Endothelial cell of umbilical vein (primary cell): ENCODE measurements around the gene ALK.

Experiments
- CTCF ChIP-seq, 2 donors: IDR thresholded peaks; 1 replicate in 1 of 2; 2 replicates in 1 of 2; pipeline ENCODE4 v1.5.1; 2011; ENCODE audit warnings: low read length in 2 of 2, mild to moderate bottlenecking in 2 of 2, moderate library complexity in 2 of 2, control low read depth in 1 of 2, inconsistent platforms in 1 of 2, low read depth in 1 of 2; ENCODE audit not compliant: insufficient read depth in 1 of 2; ENCODE audit errors: extremely low read depth in 1 of 2
- EZH2 ChIP-seq: IDR thresholded peaks from 2 replicates; pipeline ENCODE4 v1.6.1; 2012; ENCODE audit warnings: borderline replicate concordance, low read depth, mild to moderate bottlenecking, moderate library complexity, low read length, inconsistent platforms; ENCODE audit not compliant: severe bottlenecking
- FOS ChIP-seq: IDR thresholded peaks from 2 replicates; pipeline ENCODE4 v1.6.1; 2011; ENCODE audit warnings: mild to moderate bottlenecking, low read length, moderate library complexity, borderline replicate concordance; ENCODE audit not compliant: insufficient read depth
- POLR2A ChIP-seq: IDR thresholded peaks from 2 replicates; pipeline ENCODE4 v1.6.1; 2012; ENCODE audit warnings: low read depth, mild to moderate bottlenecking, control low read depth, low read length
- POLR2AphosphoS5 ChIP-seq: IDR thresholded peaks from 2 replicates; pipeline ENCODE4 v1.6.1; 2012; ENCODE audit warnings: low read depth, mild to moderate bottlenecking, control low read depth, low read length, moderate library complexity; ENCODE audit not compliant: insufficient read depth
- TF ChIP-seq, protein P1 (sequence below): IDR thresholded peaks from 2 replicates; pipeline ENCODE4 v1.6.1; 2011; ENCODE audit not compliant: insufficient read depth, insufficient read length

GRCh38 chr2:29743516-29743915 lies 177.9 kb downstream of the ALK start:
- TF ChIP-seq CTCF (IDR thresholded peaks at IDR 0.05; ENCODE audit: extremely low read depth in 1 of 2, insufficient read depth in 1 of 2, low read depth in 1 of 2, low read length in 2 of 2) (no peak), POLR2AphosphoS5 (no peak), POLR2A (no peak), FOS (no peak), EZH2 (no peak)
- TF ChIP-seq, protein P1, sequence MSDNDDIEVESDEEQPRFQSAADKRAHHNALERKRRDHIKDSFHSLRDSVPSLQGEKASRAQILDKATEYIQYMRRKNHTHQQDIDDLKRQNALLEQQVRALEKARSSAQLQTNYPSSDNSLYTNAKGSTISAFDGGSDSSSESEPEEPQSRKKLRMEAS: no peak
